Right hindlimb (tissue), 1 donor: ENCODE data around the gene EOGT.
A peak's percentile ranks its signal among the peaks of the same experiment; 100 is the strongest.

Experiments used
- DNase-seq: peaks from one replicate; pipeline ENCODE4 v3.0.0-alpha.2; 2018

EOGT gene

DNA sequence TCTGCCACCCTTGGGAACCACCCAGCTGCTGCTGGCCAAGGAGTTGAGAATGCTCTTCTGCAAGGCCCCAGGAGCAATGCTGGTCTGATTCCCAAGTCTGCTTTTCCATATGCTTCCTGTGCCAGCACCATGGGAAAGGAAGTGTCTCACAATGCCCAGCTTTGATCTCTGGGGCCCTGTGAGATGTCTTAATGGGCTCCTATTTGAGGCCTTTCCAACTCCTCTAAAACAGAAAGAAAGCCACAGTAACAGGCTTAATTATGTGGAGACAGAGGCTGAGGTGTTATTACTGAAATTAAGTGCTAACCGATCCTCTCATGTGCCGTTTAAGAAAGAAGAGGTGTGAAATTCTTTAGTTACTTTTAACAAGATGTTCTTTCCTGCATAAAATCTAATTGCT is 4.5 kb downstream of the EOGT start:
- peak; percentile 21 for DNase-seq

DNA sequence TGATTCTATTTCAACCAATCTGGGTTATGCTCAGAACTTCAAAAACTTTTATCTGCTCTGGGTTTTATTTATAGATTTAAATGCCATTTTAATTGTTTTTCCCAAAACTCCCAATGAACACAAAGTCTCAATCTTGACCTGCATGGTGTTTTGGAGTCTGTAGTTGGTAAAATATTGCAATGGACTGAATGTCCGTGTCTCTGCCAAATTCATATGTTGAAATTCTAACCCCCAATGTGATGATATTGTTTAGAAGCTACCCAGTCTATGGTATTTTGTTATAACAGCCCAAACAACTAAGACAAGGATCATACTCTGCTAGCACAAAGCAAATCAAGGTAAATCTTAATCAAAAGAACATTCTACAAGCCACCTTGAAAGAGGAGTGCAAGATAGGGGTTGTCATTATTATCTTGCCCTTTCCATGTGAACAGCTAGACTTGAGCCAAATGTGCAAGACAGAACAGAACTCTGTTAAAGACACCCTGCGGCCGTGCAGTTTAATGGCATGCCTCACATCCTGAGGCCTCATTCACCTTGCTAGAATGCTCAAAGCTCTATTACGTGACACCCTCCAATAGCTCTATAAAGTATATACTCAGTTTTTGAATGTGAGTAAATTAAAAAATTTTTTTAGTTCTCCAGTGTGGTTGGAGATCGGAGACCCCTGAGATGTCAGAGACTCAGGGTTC is 7.5 kb downstream of the EOGT start:
- no peak for DNase-seq

- no peak for DNase-seq
Measured at GRCh38 chr3:69005071-69005790, 8.3 kb downstream of the EOGT start.

DNA sequence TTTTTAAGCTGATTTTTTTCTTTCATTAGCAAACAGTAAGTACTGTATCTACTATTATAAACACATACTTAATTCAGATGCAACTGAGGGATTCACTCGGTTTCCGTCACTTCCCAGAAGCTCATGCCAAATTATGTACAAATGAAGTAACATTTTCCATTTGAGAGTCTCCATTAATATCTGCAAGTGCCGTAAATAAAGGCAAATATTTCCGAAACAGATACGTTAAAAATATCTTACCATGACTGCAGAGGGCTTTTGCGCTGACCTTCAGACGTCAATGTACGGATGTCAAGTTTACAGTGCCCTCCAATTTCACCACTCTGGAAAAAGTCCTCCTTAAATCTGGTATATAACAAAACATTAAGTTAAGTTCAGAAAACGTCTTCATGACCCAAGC is 9.3 kb downstream of the EOGT start:
- no peak for DNase-seq

- no peak for DNase-seq
Measured at GRCh38 chr3:68999605-69000004, 13.9 kb downstream of the EOGT start.

DNA sequence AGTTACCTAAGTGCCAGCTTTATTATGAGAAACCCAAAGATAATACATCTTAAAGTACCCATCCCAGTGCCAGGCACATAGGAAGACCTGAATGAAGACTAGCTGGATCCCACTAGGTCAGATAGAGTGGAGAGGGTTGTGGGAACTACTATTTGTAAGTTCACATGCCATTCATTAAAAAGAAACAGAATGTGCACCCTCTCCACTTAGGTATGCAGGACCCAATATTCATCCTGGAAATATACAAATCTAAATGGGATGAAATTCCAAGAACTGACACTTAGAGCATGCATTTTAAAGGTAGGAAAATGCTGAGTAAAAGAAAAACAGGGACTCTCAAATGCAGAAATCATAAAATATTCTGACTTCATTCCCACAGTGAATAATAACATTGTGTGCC is 14.3 kb downstream of the EOGT start:
- no peak for DNase-seq

GRCh38 chr3:68997887-68998286 is 15.6 kb downstream of the EOGT start:
- no peak for DNase-seq

- no peak for DNase-seq
Measured at GRCh38 chr3:68996356-68996995, 17.0 kb downstream of the EOGT start.

- DNase-seq: no peak
Measured at GRCh38 chr3:68988740-68989139, 24.7 kb downstream of the EOGT start.

DNA sequence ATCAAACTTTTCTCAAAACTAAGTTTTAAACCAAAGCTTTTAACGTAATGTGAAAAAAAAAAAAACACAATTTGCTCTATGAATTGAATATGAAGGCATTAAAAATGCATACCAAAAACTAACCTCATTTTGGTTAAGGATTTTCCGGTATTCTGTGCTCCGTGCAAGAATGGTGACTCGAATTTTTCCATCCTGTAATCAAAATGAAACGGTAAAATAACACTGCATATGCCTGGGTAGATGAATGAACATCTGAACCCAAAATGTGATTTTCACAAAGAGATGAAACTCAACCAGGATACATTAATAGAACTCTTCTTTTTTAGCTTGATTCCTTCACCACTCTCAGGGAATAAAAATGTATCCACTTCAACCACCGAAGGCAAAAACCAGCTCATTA is 26.2 kb downstream of the EOGT start:
- DNase-seq: no peak

DNA sequence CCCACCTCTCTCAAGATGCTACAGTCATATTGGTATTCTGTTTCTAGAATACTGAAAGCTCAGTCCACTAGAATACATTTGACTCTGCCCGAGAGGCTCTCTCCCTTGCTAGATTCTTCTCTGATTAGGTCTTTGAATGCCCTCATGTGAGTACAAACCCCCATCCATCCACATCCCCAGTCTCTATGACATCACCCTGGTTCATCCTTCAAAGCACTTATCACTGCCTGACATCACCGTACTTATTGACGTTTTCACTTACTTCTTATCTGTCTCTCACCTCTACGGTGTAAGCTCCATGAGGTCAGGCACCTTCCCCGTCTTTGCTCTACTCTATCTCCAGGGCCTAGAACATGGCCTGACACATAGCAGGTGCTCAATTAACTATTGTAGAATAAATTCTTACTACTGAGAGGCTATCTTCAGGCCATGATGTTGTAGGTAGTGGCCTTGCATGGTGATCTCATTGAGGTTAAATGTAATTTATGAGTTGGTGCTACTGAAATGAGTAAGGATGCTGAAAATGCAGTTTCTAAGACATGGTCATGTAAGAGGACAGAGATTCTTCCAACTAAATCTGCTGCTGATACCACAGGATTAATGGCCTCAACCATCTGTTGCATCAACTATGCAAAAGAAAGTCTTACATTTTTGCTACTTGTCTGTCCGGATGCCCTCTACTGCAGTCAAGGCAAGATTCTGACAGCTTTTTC is 26.8 kb downstream of the EOGT start:
- no peak for DNase-seq

DNA sequence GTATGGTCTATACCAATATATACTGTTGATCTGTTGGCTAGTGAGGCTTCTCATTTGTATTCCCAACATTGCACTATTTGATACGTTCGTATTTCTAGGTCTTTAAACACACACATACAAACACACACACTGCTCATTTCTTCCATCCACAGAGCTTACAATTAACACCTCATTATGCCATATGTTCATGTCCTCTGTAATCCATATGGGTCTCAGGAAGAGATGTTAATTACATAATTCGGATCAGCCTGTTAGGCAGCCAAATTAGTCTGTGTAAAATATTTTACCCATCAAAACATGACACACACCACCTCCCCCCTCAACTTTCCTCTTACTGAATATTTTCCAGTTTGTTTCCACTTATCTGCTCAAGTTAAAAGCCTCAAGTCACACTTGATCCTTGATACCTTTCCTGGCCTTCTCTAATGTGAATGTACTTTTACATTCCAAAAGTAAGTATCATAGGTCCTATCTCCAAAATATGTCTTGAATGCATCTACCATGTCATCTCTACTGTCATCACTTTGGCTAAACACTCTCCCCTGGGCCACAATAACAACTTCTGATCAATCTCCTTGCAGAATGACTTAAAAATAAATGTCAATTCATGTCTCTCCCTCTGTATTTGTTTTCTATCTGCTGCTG is 28.2 kb downstream of the EOGT start:
- no peak for DNase-seq

- DNase-seq: no peak
Measured at GRCh38 chr3:68984011-68984530, 29.4 kb downstream of the EOGT start.

- no peak for DNase-seq
Measured at GRCh38 chr3:68977486-68978167, 35.9 kb downstream of the EOGT start.

GRCh38 chr3:68974711-68975110 is 38.8 kb downstream of the EOGT start:
- no peak for DNase-seq

GRCh38 chr3:68973639-68974038 is 39.8 kb downstream of the EOGT start:
- DNase-seq: no peak

DNA sequence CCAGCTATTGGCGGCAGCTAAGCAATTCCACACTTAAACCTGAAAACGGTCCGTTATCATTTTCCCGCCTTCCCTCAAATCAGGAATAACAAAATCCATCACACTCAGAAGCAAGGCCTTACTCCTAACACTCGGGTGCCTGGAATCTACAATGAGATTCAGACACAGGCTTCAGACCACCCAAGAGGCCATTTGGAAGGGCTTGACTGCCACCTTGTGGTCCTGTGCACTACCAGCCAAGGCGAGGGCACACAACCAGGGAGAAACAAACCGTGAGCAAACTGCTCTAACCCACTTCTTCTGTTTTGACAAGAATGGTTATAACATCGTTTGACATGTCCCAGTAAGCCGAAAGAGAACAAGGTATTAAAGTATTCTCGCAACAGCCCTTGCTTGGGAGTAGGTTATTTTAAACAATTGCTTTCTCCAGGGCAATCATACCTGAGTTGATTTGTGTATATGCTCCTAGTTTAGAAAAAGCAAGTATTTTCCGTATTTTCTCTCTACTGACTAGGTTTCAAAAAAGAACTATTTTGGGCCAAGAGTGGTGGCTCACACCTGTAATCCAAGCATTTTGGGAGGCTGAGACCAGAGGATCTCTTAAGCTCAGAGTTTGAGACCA is 41.0 kb downstream of the EOGT start:
- peak; percentile 58 for DNase-seq

DNA sequence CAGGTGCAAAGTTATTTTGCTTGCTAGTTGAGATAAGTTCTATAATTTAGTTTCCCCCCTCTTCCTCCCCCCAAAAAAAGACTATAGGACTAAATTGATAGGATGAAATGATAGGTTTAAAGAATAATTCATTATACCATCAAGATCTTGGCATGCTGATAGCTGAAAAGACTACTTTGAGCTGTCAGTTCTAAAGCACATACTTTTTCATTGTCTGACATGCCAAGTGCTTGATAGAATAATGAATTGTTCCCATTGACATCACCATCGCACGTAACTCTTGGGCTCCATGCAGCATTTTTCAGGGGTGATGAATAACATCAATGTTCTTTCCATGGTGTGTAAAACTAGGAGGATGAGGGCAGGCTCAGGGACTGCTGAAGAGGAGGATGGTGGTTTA is 48.8 kb downstream of the EOGT start:
- DNase-seq: no peak

GRCh38 chr3:68963891-68964290 is 49.6 kb downstream of the EOGT start:
- DNase-seq: no peak

- DNase-seq: no peak
Measured at GRCh38 chr3:68963376-68963775, 50.1 kb downstream of the EOGT start.

- DNase-seq: no peak
Measured at GRCh38 chr3:68958932-68959331, 54.6 kb downstream of the EOGT start.

DNA sequence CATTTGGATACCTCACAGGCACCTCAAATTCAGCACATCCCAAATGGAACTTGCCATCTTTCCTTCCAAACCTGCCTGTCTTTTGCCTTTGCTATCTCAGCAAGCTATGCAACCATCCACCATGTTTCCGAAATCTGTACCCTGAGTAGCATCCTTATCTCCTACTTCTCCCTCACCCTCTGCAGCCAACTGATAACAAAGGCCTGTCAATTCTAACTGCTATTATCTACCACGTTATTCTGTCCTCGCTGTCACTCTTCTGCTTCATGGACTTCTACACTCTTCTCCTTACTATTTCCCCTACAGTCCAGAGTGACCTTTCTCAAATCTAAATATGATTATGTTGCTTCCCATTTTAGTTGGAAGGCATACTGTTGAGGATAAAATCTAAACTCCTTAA is 55.6 kb downstream of the EOGT start:
- no peak for DNase-seq
